Measurements from ENCODE around the gene OARD1. TPM values are rescaled to one million over a fixed set of nuclear protein-coding genes. Genes with fewer than 3 reads are reported as not detected.
A peak's percentile ranks its signal among the peaks of the same experiment; 100 is the strongest.

Gene OARD1
- total RNA-seq, 1 donor from 2014 or later: 10.6 TPM

GRCh38 chr6:41039060-41039998 is 32.8 kb downstream of the OARD1 start, which contains the start of gene UNC5CL:
UNC5CL (minus strand) TSS chr6:41039221; CDS start chr6:41035074, 4,147 bp downstream.
- TF ChIP-seq CTCF (IDR thresholded peaks at IDR 0.05; ENCODE audit: insufficient read depth, low read depth, low read length): peak; percentile 62
- TF ChIP-seq EZH2 (IDR thresholded peaks at IDR 0.05; ENCODE audit: insufficient read depth, low read length): no peak
- Histone ChIP-seq H3K9me3 (ENCODE audit: insufficient read depth, low read depth, low read length) (no peaks in the 10 kb centered on the region), H4K20me1 (ENCODE audit: insufficient read depth, low read length) (no peaks in the 10 kb centered on the region), H3K4me1 (ENCODE audit: insufficient read depth, low read length) (peaks cover 9% of the 10 kb centered on the region), H3K27ac (ENCODE audit: low read depth, low read length) (no peak within 1 kb of the TSS), H3K4me2 (ENCODE audit: low read length) (no peak within 1 kb of the TSS), H3K79me2 (ENCODE audit: insufficient read depth, low read length) (no peaks in the 10 kb centered on the region), H2AFZ (ENCODE audit: low read depth, low read length) (no peak within 1 kb of the TSS), H3K27me3 (ENCODE audit: insufficient read depth, low read length) (peaks cover 3% of the 10 kb centered on the region), H3K9ac (ENCODE audit: low read length) (no peak within 1 kb of the TSS), H3K4me3 (ENCODE audit: insufficient read depth, low read depth, low read length) (no peak within 1 kb of the TSS), H3K36me3 (ENCODE audit: insufficient read depth, low read length) (no peaks in the 10 kb centered on the region)
- H3K27ac Mint-ChIP-seq (ENCODE audit: unreplicated experiment): no peak within 1 kb of the TSS
- peaks cover 3% of the 10 kb centered on the region for H3K9me3 Mint-ChIP-seq (ENCODE audit: unreplicated experiment)
- peaks cover 19% of the 10 kb centered on the region for H3K4me1 Mint-ChIP-seq (ENCODE audit: low read depth, unreplicated experiment)
- no peaks in the 10 kb centered on the region for H3K36me3 Mint-ChIP-seq (ENCODE audit: low read depth, unreplicated experiment)
- H3K4me3 Mint-ChIP-seq (ENCODE audit: unreplicated experiment): no peak within 1 kb of the TSS
- FAIRE-seq (no peak), DNase-seq (ENCODE audit: low read depth) (no peak)
- peaks cover 2% of the 10 kb centered on the region for H3K27me3 Mint-ChIP-seq (ENCODE audit: low read depth, unreplicated experiment)

GRCh38 chr6:41038205-41038604 is 34.0 kb downstream of the OARD1 start:
- Mint-ChIP-seq H3K9me3 (ENCODE audit: unreplicated experiment) (peaks cover 3% of the 10 kb centered on the region), H3K4me3 (ENCODE audit: unreplicated experiment) (no peak overlapping the region), H3K27me3 (ENCODE audit: low read depth, unreplicated experiment) (peaks cover 10% of the 10 kb centered on the region), H3K27ac (ENCODE audit: unreplicated experiment) (no peak overlapping the region), H3K4me1 (ENCODE audit: low read depth, unreplicated experiment) (peaks cover 19% of the 10 kb centered on the region), H3K36me3 (ENCODE audit: low read depth, unreplicated experiment) (no peaks in the 10 kb centered on the region)
- H3K36me3 ChIP-seq (ENCODE audit: insufficient read depth, low read length): no peaks in the 10 kb centered on the region
- H2AFZ ChIP-seq (ENCODE audit: low read depth, low read length): no peak overlapping the region
- H3K4me3 ChIP-seq (ENCODE audit: insufficient read depth, low read depth, low read length): no peak overlapping the region
- FAIRE-seq: no peak
- H4K20me1 ChIP-seq (ENCODE audit: insufficient read depth, low read length): no peaks in the 10 kb centered on the region
- TF ChIP-seq CTCF (IDR thresholded peaks at IDR 0.05; ENCODE audit: insufficient read depth, low read depth, low read length) (no peak), EZH2 (IDR thresholded peaks at IDR 0.05; ENCODE audit: insufficient read depth, low read length) (no peak)
- H3K27ac ChIP-seq (ENCODE audit: low read depth, low read length): no peak overlapping the region
- DNase-seq (ENCODE audit: low read depth): no peak
- H3K27me3 ChIP-seq (ENCODE audit: insufficient read depth, low read length): peaks cover 5% of the 10 kb centered on the region
- peaks cover 9% of the 10 kb centered on the region for H3K4me1 ChIP-seq (ENCODE audit: insufficient read depth, low read length)
- no peaks in the 10 kb centered on the region for H3K9me3 ChIP-seq (ENCODE audit: insufficient read depth, low read depth, low read length)
- no peak overlapping the region for H3K4me2 ChIP-seq (ENCODE audit: low read length)
- H3K9ac ChIP-seq (ENCODE audit: low read length): no peak overlapping the region
- H3K79me2 ChIP-seq (ENCODE audit: insufficient read depth, low read length): no peaks in the 10 kb centered on the region
